Fibroblast of mammary gland (primary cell): ENCODE data around the gene RGP1.
A peak's percentile ranks its signal among the peaks of the same experiment; 100 is the strongest.

Experiments
- DNase-seq: peaks from one replicate; pipeline ENCODE4 v3.0.0-alpha.2; 2010; ENCODE audit warnings: low read depth
- H3K4me3 ChIP-seq: 2 replicates; pipeline ENCODE4 v1.5.1; 2011; ENCODE audit warnings: low read depth, mild to moderate bottlenecking, low read length, moderate library complexity; ENCODE audit not compliant: control insufficient read depth
- CTCF ChIP-seq: conservative IDR thresholded peaks from 2 replicates; pipeline ENCODE4 v1.5.1; 2011; ENCODE audit warnings: low read depth, low read length, inconsistent platforms; ENCODE audit not compliant: control insufficient read depth, insufficient read depth

Gene RGP1

GRCh38 chr9:35748858-35749514 is at the start of gene RGP1, which contains the start of gene GBA2:
Gene RGP1, plus strand, starts transcription at chr9:35749287. Its CDS starts 469 bp downstream, at chr9:35749756.
Gene GBA2, minus strand, starts transcription at chr9:35749228. Its CDS starts 524 bp downstream, at chr9:35748704.
- no peak for TF ChIP-seq CTCF

GRCh38 chr9:35700031-35700430 is 49.1 kb upstream of the RGP1 start:
- no peak for TF ChIP-seq CTCF
- H3K4me3 ChIP-seq = no peak overlapping the region
- DNase-seq = no peak

More at GRCh38 chr9:35748858-35749514, at the start of gene RGP1, which contains the start of gene GBA2:
- peak within 1 kb of the TSS; percentile 83 for H3K4me3 ChIP-seq
- DNase-seq = peak; percentile 61

GRCh38 chr9:35700942-35701341 is 48.1 kb upstream of the RGP1 start:
- no peak for DNase-seq
- no peak overlapping the region for H3K4me3 ChIP-seq
- no peak for TF ChIP-seq CTCF

- H3K4me3 ChIP-seq = no peak overlapping the region
- no peak for DNase-seq
- no peak for TF ChIP-seq CTCF
Measured at GRCh38 chr9:35702696-35703095, 46.4 kb upstream of the RGP1 start.

GRCh38 chr9:35703906-35704672 is 45.0 kb upstream of the RGP1 start:
- no peak for TF ChIP-seq CTCF
- no peak overlapping the region for H3K4me3 ChIP-seq
- no peak for DNase-seq

- no peak for DNase-seq
- no peak overlapping the region for H3K4me3 ChIP-seq
- TF ChIP-seq CTCF = no peak
Measured at GRCh38 chr9:35705372-35705771, 43.7 kb upstream of the RGP1 start.
